GM18511 (cell line): ENCODE measurements around the gene ATP8B1.

Source experiments
- ATAC-seq: cut with Tn5 transposase; IDR thresholded peaks from one replicate; pipeline ENCODE4 v1.9.1; 2021; ENCODE audit warnings: mild to moderate bottlenecking, moderate library complexity; ENCODE audit not compliant: unreplicated experiment

Gene ATP8B1

DNA sequence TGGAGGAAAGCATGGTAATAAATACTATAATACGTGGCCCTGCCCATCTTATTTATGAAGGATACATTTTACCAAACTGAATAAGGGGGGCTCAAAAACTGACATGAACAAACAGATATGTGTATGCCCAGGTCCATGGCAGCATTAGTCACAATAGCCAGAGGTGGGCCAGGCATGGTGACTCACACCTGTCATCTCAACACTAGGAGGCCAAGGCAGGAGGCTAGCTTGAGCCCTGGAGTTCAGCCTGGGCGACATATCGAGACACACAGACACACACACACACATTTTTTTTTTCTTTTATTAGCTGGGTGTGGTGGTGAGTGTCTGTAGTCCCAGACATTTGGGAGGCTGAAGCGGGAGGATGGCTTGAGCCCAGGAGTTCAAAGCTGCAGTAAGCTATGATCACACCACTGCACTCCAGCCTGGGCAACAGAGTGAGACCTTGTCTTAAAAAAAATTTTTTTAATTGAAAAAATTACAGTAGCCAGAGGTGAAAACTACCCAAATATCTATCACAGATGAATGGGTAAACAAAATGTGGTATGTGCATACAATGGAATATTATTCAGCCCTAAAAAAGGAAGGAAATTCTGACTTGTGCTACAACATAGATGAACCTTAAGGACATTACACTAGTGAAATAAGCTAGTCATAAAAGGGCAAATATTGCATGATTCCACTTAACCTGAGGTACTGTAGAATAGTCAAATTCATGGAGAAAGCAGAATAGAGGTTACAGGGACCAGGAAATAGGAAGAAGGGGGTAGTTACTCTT lies 8.0 kb downstream of the ATP8B1 start:
- ATAC-seq: no peak

DNA sequence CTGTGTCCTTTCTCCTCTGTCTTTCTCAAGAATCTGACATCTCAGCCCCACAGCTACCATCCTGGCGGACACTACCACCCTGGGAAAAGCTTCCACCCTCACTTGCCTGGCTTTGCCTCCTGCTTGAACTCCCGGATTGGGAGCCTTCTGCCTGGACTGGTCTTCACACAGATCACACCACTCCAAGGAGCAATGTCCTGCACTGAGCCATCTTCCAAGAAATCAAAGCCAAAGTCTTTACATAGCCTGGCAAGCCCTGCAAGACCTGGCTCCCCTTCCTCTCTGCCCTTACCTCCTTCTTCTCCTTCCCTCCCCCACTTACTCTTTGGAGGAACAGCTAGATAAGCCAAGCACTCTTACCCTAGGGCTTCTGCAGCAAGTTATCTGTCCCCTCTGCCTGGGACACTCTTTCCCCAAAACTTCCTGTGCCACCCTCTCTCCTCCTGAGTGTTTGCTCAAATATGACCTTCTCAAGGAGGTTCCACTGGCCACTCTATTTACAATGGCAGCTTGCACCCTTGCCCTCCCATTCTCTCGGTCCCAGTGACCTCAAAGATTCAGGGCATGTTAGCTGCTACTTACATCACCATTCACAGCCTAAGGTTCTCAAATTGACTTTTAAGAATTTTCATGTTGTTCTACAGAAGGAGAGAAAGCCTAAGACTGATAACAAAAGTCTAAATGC lies 9.7 kb downstream of the ATP8B1 start:
- no peak for ATAC-seq

- no peak for ATAC-seq
These were observed 10.3 kb downstream of the ATP8B1 start for GRCh38 chr18:57792631-57793301.

GRCh38 chr18:57791911-57792310 lies 11.2 kb downstream of the ATP8B1 start:
- no peak for ATAC-seq

DNA sequence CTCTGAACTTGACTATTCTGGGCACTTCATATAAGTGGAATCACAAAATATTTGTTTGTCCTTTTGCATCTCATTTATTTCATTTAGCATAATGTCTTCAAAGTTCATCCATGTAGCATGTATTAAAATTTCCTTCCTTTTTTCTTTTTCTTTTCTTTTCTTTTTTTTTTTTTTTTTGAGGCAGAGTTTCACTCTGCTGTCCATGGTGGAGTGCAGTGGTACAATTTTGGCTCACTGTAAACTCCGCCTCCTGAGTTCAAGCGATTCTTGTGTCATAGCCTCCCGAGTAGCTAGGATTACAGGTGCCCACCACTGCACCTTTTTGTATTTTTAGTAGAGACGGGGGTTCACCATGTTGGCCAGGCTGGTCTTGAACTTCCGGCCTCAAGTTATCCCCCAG lies 11.9 kb downstream of the ATP8B1 start:
- no peak for ATAC-seq

DNA sequence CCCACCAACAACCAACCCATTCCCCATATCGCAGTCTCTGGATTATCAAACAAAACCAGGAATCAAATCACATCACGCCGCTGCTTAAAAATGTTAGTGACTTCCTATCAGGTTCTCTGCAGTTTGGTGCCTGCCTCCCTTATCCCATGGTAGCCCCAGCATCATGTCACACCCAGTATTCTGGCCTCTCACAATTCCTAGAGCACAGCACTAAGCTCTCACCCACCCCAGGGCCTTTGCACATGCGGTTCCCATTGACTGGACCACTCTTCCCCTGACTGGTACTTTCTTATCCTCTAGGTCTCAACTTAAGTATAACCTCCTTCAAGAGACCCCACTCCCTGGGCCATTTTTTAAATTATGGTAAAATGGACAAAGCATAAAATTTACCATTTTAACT lies 12.8 kb downstream of the ATP8B1 start:
- no peak for ATAC-seq

GRCh38 chr18:57789759-57790158 lies 13.4 kb downstream of the ATP8B1 start:
- ATAC-seq: no peak

DNA sequence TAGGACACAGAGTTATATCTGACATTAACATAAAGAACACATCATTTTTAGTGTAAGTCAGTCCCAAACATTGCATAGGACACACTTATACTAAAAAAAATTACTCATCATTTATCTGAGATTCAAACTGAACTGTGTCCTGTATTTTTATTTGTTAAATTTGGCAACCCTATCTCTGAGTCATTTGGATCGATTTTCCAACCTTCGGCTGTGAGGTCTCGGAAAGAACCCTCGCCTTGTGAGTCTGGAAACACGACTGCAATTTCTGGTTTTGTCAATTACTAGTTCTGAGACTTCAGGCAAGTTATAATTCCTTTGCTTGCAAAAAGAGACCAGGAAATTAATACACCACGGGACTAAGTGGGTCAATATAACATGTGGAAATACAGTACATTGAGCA lies 14.0 kb downstream of the ATP8B1 start:
- ATAC-seq: no peak

GRCh38 chr18:57787068-57787685 lies 15.9 kb downstream of the ATP8B1 start:
- no peak for ATAC-seq

DNA sequence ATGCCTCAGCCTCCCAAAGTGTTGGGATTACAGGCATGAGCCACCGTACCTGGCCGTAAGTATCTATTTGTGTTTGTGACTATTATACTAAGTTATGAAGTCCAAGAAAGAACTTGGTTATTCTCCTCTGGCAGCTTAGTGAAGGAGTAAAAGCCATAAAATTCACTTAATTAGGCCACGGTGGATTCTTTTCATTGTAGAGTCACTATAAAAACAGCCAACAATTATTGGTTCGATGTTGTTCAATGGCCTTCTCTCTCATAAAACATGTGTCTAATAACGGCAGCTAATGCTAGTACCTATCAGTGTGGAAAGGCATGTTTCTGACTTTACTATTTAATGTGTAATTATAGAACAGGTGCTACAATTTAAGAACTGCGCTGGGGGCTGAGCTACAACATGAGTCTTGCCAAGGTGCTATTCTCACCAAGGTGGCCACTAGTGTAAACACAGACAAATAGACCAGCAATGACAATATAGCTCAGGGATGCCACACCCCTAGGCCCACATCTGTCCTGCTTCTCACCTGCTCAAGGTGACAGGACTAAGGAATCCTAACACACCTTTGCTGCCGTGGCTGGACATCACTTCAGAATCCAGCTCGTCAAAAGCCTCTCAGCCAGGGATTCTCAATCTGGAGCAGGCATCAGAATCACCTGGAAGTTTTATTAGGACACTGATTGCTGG lies 17.2 kb downstream of the ATP8B1 start:
- no peak for ATAC-seq

- ATAC-seq: no peak
These were observed 18.4 kb downstream of the ATP8B1 start for GRCh38 chr18:57784801-57785114.

DNA sequence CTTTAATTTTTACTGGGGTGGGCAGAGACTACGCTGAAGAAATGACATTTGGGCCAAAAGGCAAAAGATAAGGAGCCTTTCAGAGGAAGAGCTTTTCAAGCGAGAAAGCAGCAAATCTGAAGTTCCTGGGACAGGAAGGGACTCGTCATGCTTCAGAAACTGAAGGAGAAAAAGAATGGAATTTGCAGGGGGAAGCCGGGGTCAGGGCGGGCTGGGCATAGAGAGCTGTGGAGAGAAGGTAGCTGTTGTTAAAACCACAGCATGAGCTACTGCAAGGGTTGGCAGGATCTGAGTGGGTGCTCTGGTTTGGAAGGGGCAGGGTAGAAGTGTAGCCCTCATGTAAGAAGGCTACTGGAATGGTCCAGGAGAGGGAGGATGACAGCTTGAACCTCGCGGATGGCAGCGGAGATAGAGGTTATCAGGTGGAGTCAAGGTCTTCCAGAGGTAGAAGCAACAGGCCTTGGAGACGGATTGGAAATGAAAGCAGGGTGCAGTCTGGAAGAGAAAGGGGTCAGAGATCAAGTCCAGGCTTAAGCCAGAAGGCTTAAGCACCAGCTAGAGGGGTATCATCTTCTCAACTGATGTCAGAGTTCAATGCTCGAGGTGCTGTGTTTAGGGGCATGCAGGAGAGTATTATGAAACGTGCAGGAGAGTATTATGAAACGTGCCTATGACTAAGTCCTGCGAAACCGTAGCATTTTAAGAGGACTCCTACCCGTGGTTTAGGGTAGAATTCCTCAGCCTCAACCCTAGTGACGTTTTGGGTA lies 18.9 kb downstream of the ATP8B1 start:
- ATAC-seq: no peak

- no peak for ATAC-seq
These were observed 21.1 kb downstream of the ATP8B1 start for GRCh38 chr18:57782049-57782448.

DNA sequence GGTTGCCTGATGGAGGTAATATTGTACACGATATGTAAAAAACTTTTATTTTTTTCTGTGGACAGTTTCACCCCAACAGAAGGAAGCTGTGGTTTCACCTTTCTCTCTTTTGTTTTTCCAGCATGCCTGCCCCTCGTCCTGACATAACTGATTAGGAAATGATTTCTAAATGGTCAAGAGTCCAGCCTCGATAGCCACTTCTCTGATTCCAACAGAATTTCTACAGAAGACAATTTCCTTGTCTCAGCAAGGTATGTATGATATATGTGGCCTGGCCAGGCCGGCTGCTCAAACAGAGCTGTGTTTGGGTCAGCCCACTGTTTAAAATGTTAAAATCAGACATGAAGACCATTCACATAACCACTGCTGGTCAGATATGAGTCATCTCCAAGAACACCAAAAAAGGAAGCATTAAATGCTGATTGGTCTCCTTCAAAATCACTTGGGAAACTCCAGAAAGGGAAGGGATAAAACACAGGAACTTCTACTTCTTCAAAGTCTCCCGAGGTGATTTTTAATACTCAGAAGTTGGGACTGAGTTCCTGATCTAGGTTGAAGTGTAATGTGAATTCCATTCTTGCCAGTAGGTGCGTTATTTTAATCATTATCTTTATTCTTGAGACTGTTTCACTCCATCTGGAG lies 22.3 kb downstream of the ATP8B1 start:
- peak; percentile 88 for ATAC-seq

DNA sequence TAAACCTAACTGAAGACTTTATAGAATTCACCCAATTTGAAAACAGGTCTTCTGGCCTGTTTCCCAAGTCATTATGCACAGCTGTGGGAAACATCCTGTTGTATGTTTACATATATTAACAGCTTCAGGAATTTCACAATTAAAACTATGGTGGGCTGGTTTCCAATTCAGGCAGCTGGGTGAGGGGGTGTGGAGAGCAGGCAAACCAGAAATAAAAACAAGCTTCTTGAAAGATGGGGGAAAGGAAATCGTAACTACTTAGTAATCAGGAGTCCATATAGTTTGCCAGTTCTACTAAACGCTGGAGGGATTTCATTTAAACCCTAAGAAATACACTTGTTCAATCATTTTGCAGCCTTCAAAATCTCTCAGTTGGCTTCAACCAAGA lies 22.8 kb downstream of the ATP8B1 start:
- peak; percentile 15 for ATAC-seq

- ATAC-seq: no peak
These were observed 26.3 kb downstream of the ATP8B1 start for GRCh38 chr18:57776767-57777166.

GRCh38 chr18:57776354-57776753 lies 26.8 kb downstream of the ATP8B1 start:
- ATAC-seq: no peak

- ATAC-seq: no peak
These were observed 27.2 kb downstream of the ATP8B1 start for GRCh38 chr18:57775937-57776336.

GRCh38 chr18:57772387-57772799 lies 30.7 kb downstream of the ATP8B1 start:
- ATAC-seq: no peak

DNA sequence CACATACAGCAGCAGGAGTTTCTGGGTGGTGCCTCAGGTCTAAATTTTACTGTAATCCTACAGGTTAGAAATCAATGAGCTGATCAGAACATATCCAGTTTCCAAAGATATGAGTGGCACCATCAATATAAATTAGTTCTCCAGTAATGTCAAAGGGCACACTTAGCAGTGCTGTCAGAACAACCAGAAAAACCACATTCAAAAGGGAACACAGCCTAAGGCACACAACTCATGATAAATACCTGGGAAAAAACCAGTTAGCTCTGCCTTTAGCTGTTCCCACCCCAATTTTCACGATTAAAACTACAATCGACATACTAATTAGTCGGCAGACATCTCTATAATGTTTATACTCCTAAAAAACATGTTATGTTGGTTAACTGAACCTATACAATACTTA lies 31.5 kb downstream of the ATP8B1 start:
- ATAC-seq: no peak
